HepG2 (cell line): ENCODE results near the gene KSR1. TPM values are rescaled to one million over a fixed set of nuclear protein-coding genes. Genes with fewer than 3 reads are reported as not detected.

Experiments
- ATF7 ChIP-seq, 2 experiments: fragments of 450-650 bp in 1 of 2; sonication (generic) in 1 of 2; formaldehyde crosslinking in 1 of 2; IDR thresholded peaks; 2 replicates each; pipeline versions ENCODE4 v1.4.0 to v1.6.1; 2016 to 2020; ENCODE audit warnings: antibody characterized with exemption in 1 of 2, mild to moderate bottlenecking in 1 of 2, missing genetic modification reagents in 1 of 2
- FIP1L1 ChIP-seq: fragments of 200-400 bp; formaldehyde crosslinking; IDR thresholded peaks from 2 replicates; pipeline ENCODE4 v1.6.1; 2018; ENCODE audit warnings: low read depth, mild to moderate bottlenecking, low read length, moderate library complexity, borderline replicate concordance; ENCODE audit not compliant: insufficient read depth
- FOXO1 ChIP-seq: sonication (generic); formaldehyde crosslinking; IDR thresholded peaks from 2 replicates; pipeline ENCODE4 v1.4.0; 2020; ENCODE audit warnings: missing genetic modification reagents
- GATA4 ChIP-seq: sonication (generic); IDR thresholded peaks from 2 replicates; pipeline ENCODE4 v1.6.1; 2016; ENCODE audit warnings: antibody characterized with exemption, low read depth, borderline replicate concordance
- HIVEP1 ChIP-seq: sonication (generic); formaldehyde crosslinking; IDR thresholded peaks from 2 replicates; pipeline ENCODE4 v1.4.0; 2020; ENCODE audit warnings: mild to moderate bottlenecking, missing genetic modification reagents
- HNRNPL ChIP-seq: fragments of 200-400 bp; formaldehyde crosslinking; IDR thresholded peaks from 2 replicates; pipeline ENCODE4 v1.6.1; 2017; ENCODE audit warnings: mild to moderate bottlenecking, low read depth, low read length
- KAT8 ChIP-seq: IDR thresholded peaks from 2 replicates; pipeline ENCODE4 v1.6.1; 2016; ENCODE audit warnings: missing genetic modification reagents, missing compliant biosample characterization
- SMAD3 ChIP-seq: sonication (generic); formaldehyde crosslinking; IDR thresholded peaks from 2 replicates; pipeline ENCODE4 v1.4.0; 2020; ENCODE audit warnings: missing genetic modification reagents
- STAG1 ChIP-seq: sonication (generic); formaldehyde crosslinking; IDR thresholded peaks from 2 replicates; pipeline ENCODE4 v1.4.0; 2020; ENCODE audit warnings: missing genetic modification reagents
- ZBTB7A ChIP-seq: sonication (generic); formaldehyde crosslinking; IDR thresholded peaks from 2 replicates; pipeline ENCODE4 v1.8.0; 2022; ENCODE audit warnings: mild to moderate bottlenecking, missing genetic modification reagents
- polyA plus RNA-seq, 8 experiments: library from polyadenylated mRNA; depleted of rRNA in 3 of 8; stranded (reverse) in 7 of 8; unstranded in 1 of 8; fragments of >200 nt; fragmentation: Illumina TruSeq in 4 of 8; extraction: Trizol in 4 of 8; gene quantifications; 2 replicates each; pipeline versions ENCODE4 v1.2.1 to v1.2.3, GENCODE V29; 2011 to 2016; ENCODE audit warnings: low read depth in 4 of 8, missing spikeins in 1 of 8, mixed read lengths in 1 of 8; ENCODE audit not compliant: insufficient read depth in 1 of 8
- total RNA-seq, 5 experiments: library from RNA; depleted of rRNA; stranded (reverse); fragments of >200 nt; fragmentation: Illumina TruSeq; extraction: Trizol; gene quantifications; 2 replicates each; pipeline ENCODE4 v1.2.3, GENCODE V29; 2016; ENCODE audit warnings: low read depth in 1 of 5
- TF ChIP-seq, protein P1 (sequence below): sonication (generic); formaldehyde crosslinking; IDR thresholded peaks from 2 replicates; pipeline ENCODE4 v1.4.0; 2020; ENCODE audit warnings: missing genetic modification reagents
- TF ChIP-seq, protein P2 (sequence below): fragments of 450-650 bp; IDR thresholded peaks from 2 replicates; pipeline ENCODE4 v1.6.1; 2016
- TF ChIP-seq, protein P3 (sequence below): sonication (generic); formaldehyde crosslinking; IDR thresholded peaks from 2 replicates; pipeline ENCODE4 v1.4.0; 2020; ENCODE audit warnings: low read depth, mild to moderate bottlenecking, missing genetic modification reagents
- TF ChIP-seq, protein P4 (sequence below): sonication (generic); formaldehyde crosslinking; IDR thresholded peaks from 2 replicates; pipeline ENCODE4 v1.5.0; 2020; ENCODE audit warnings: missing genetic modification reagents, mild to moderate bottlenecking, borderline replicate concordance
- TF ChIP-seq, protein P5 (sequence below): sonication (generic); formaldehyde crosslinking; IDR thresholded peaks from 2 replicates; pipeline ENCODE4 v1.4.0; 2020; ENCODE audit warnings: mild to moderate bottlenecking, missing genetic modification reagents
- TF ChIP-seq, protein P6 (sequence below): sonication (generic); formaldehyde crosslinking; IDR thresholded peaks from 2 replicates; pipeline ENCODE4 v1.5.0; 2020; ENCODE audit warnings: mild to moderate bottlenecking, missing genetic modification reagents

KSR1 gene
- total and polyA plus RNA-seq, 2 of the 13 experiments (the other 11 are each of a cell fraction or from before 2014, with no cell fraction given): 10.1 to 16.6 TPM

DNA sequence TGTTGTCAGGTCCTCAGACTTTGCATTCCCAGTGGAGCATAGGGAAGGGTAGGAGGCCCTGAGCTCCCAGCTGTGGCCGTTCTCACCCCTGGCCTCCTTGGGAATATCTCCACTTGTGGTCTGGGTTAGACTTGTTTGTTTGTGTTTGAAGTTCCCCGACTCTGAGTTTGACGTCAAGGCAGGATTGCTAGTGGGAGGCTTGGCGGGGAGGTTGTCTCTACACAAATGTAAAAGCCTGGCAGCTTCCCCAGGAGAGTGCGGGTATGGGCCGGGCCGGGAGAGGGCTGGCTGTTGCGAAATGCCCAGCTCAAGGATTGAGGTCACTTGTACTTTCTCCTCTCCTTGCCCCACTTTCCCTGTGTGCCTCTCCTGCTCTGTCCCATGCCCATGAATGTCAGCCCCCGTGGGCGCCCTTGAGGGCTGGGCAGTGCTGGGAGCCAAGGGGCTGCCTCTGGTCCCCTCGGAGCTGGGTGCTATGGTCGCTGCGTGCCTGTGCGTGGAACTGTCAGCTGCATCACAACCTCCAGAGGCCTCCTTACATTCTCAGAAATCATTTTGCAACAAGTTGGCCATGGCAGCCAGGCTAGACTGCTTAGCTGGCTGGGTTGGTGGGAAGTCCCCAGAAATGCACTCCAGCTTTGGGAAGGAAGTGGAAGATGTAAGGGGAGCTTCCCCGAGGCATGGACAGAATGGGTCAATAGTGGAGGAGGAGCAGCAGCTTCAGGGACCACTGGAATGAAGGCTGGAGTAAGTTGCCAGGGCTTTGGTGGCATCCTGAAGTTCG, 84.3 kb downstream of the KSR1 start (continued):
- TF ChIP-seq, protein P1, sequence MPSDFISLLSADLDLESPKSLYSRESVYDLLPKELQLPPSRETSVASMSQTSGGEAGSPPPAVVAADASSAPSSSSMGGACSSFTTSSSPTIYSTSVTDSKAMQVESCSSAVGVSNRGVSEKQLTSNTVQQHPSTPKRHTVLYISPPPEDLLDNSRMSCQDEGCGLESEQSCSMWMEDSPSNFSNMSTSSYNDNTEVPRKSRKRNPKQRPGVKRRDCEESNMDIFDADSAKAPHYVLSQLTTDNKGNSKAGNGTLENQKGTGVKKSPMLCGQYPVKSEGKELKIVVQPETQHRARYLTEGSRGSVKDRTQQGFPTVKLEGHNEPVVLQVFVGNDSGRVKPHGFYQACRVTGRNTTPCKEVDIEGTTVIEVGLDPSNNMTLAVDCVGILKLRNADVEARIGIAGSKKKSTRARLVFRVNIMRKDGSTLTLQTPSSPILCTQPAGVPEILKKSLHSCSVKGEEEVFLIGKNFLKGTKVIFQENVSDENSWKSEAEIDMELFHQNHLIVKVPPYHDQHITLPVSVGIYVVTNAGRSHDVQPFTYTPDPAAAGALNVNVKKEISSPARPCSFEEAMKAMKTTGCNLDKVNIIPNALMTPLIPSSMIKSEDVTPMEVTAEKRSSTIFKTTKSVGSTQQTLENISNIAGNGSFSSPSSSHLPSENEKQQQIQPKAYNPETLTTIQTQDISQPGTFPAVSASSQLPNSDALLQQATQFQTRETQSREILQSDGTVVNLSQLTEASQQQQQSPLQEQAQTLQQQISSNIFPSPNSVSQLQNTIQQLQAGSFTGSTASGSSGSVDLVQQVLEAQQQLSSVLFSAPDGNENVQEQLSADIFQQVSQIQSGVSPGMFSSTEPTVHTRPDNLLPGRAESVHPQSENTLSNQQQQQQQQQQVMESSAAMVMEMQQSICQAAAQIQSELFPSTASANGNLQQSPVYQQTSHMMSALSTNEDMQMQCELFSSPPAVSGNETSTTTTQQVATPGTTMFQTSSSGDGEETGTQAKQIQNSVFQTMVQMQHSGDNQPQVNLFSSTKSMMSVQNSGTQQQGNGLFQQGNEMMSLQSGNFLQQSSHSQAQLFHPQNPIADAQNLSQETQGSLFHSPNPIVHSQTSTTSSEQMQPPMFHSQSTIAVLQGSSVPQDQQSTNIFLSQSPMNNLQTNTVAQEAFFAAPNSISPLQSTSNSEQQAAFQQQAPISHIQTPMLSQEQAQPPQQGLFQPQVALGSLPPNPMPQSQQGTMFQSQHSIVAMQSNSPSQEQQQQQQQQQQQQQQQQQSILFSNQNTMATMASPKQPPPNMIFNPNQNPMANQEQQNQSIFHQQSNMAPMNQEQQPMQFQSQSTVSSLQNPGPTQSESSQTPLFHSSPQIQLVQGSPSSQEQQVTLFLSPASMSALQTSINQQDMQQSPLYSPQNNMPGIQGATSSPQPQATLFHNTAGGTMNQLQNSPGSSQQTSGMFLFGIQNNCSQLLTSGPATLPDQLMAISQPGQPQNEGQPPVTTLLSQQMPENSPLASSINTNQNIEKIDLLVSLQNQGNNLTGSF (CRISPR knock-in tag): no peak
- no peak for TF ChIP-seq ATF7 (IDR thresholded peaks at IDR 0.05)
- TF ChIP-seq ATF7 (CRISPR knock-in tag; IDR thresholded peaks at IDR 0.05): no peak
- TF ChIP-seq, protein P2, sequence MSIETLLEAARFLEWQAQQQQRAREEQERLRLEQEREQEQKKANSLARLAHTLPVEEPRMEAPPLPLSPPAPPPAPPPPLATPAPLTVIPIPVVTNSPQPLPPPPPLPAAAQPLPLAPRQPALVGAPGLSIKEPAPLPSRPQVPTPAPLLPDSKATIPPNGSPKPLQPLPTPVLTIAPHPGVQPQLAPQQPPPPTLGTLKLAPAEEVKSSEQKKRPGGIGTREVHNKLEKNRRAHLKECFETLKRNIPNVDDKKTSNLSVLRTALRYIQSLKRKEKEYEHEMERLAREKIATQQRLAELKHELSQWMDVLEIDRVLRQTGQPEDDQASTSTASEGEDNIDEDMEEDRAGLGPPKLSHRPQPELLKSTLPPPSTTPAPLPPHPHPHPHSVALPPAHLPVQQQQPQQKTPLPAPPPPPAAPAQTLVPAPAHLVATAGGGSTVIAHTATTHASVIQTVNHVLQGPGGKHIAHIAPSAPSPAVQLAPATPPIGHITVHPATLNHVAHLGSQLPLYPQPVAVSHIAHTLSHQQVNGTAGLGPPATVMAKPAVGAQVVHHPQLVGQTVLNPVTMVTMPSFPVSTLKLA: no peak
- TF ChIP-seq FOXO1 (CRISPR knock-in tag): no peak
- TF ChIP-seq FIP1L1: no peak
- TF ChIP-seq, protein P3, sequence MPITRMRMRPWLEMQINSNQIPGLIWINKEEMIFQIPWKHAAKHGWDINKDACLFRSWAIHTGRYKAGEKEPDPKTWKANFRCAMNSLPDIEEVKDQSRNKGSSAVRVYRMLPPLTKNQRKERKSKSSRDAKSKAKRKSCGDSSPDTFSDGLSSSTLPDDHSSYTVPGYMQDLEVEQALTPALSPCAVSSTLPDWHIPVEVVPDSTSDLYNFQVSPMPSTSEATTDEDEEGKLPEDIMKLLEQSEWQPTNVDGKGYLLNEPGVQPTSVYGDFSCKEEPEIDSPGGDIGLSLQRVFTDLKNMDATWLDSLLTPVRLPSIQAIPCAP (CRISPR knock-in tag): no peak
- no peak for TF ChIP-seq SMAD3 (CRISPR knock-in tag)
- TF ChIP-seq, protein P4, sequence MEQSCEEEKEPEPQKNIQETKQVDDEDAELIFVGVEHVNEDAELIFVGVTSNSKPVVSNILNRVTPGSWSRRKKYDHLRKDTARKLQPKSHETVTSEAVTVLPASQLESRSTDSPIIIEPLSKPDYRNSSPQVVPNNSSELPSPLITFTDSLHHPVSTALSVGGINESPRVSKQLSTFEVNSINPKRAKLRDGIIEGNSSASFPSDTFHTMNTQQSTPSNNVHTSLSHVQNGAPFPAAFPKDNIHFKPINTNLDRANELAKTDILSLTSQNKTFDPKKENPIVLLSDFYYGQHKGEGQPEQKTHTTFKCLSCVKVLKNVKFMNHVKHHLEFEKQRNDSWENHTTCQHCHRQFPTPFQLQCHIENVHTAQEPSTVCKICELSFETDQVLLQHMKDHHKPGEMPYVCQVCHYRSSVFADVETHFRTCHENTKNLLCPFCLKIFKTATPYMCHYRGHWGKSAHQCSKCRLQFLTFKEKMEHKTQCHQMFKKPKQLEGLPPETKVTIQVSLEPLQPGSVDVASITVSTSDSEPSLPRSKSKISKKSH (CRISPR knock-in tag): no peak
- TF ChIP-seq ZBTB7A (CRISPR knock-in tag): no peak
- TF ChIP-seq KAT8: 0 out of 2 replicates have a peak, but pooled peaks have one; percentile 16
- TF ChIP-seq, protein P5, sequence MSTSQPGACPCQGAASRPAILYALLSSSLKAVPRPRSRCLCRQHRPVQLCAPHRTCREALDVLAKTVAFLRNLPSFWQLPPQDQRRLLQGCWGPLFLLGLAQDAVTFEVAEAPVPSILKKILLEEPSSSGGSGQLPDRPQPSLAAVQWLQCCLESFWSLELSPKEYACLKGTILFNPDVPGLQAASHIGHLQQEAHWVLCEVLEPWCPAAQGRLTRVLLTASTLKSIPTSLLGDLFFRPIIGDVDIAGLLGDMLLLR: 0 out of 2 replicates have a peak, but pooled peaks have one; percentile 28
- TF ChIP-seq HNRNPL: 0 out of 2 replicates have a peak, but pooled peaks have one; percentile 44
- TF ChIP-seq, protein P6, sequence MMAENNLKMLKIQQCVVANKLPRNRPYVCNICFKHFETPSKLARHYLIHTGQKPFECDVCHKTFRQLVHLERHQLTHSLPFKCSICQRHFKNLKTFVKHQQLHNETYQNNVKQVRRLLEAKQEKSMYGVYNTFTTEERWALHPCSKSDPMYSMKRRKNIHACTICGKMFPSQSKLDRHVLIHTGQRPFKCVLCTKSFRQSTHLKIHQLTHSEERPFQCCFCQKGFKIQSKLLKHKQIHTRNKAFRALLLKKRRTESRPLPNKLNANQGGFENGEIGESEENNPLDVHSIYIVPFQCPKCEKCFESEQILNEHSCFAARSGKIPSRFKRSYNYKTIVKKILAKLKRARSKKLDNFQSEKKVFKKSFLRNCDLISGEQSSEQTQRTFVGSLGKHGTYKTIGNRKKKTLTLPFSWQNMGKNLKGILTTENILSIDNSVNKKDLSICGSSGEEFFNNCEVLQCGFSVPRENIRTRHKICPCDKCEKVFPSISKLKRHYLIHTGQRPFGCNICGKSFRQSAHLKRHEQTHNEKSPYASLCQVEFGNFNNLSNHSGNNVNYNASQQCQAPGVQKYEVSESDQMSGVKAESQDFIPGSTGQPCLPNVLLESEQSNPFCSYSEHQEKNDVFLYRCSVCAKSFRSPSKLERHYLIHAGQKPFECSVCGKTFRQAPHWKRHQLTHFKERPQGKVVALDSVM (CRISPR knock-in tag): peak; percentile 60
- 0 out of 2 replicates have a peak, but pooled peaks have one; percentile 26 for TF ChIP-seq HIVEP1 (CRISPR knock-in tag)
- no peak for TF ChIP-seq STAG1 (CRISPR knock-in tag)
- TF ChIP-seq GATA4: no peak
